ENCODE data around the gene FNDC4. TPM values are rescaled to one million over a fixed set of nuclear protein-coding genes. Genes with fewer than 3 reads are reported as not detected.
A peak's percentile ranks its signal among the peaks of the same experiment; 100 is the strongest.
"Not testable (repeated sequence)": the region's sequence is repeated elsewhere in the genome, so short reads cannot be mapped to it uniquely, and the experiment has no call there.

FNDC4 gene
- 23.9 TPM for polyA plus RNA-seq (2013, experiment 1 of 4)
- polyA plus RNA-seq (2013, experiment 2 of 4): 18.6 TPM
- polyA plus RNA-seq (2013, experiment 3 of 4): 18.2 TPM
- polyA plus RNA-seq (2013, experiment 4 of 4): 20.6 TPM

- Histone ChIP-seq H3K27me3 (ENCODE audit: control insufficient read depth, insufficient read depth, low read length, poor library complexity, severe bottlenecking) (peaks cover 62% of the 10 kb centered on the region), H3K4me1 (ENCODE audit: control insufficient read depth, insufficient read depth, low read length) (no peaks in the 10 kb centered on the region), H3K9me3 (ENCODE audit: control insufficient read depth, low read length) (no peaks in the 10 kb centered on the region), H3K36me3 (ENCODE audit: control insufficient read depth, insufficient read depth, low read length) (no peaks in the 10 kb centered on the region), H3K4me3 (ENCODE audit: insufficient read depth, low read depth, low read length) (peak within 1 kb of the TSS; percentile 66), H3K27ac (ENCODE audit: insufficient read depth, low read depth, low read length, poor library complexity, severe bottlenecking) (no peak within 1 kb of the TSS)
- 0% methylated on average over 67 to 69 of the region's 70 CpGs for WGBS, 2 experiments
These were observed at the start of gene FNDC4 for GRCh38 chr2:27494944-27495554. Gene FNDC4, minus strand, starts transcription at chr2:27495200. Its CDS starts 521 bp downstream, at chr2:27494679.

- Histone ChIP-seq H3K27me3 (ENCODE audit: control insufficient read depth, insufficient read depth, low read length, poor library complexity, severe bottlenecking) (no peaks in the 10 kb centered on the region), H3K9me3 (ENCODE audit: control insufficient read depth, low read length) (no peaks in the 10 kb centered on the region)
- 91 to 94% methylated on average over 6 of the region's 6 CpGs for WGBS, 2 experiments
These were observed 49.3 kb upstream of the FNDC4 start for GRCh38 chr2:27544143-27544821.

GRCh38 chr2:27539649-27540048 is 44.6 kb upstream of the FNDC4 start:
- not testable (repeated sequence) for H3K27me3 ChIP-seq (ENCODE audit: control insufficient read depth, insufficient read depth, low read length, poor library complexity, severe bottlenecking); H3K4me1 ChIP-seq (ENCODE audit: control insufficient read depth, insufficient read depth, low read length); H3K4me3 ChIP-seq (ENCODE audit: insufficient read depth, low read depth, low read length); H3K27ac ChIP-seq (ENCODE audit: insufficient read depth, low read depth, low read length, poor library complexity, severe bottlenecking); H3K9me3 ChIP-seq (ENCODE audit: control insufficient read depth, low read length); H3K36me3 ChIP-seq (ENCODE audit: control insufficient read depth, insufficient read depth, low read length)
- 79 to 88% methylated on average over 13 to 18 of the region's 35 CpGs for WGBS, 2 experiments

More at GRCh38 chr2:27544143-27544821, 49.3 kb upstream of the FNDC4 start:
- Histone ChIP-seq H3K36me3 (ENCODE audit: control insufficient read depth, insufficient read depth, low read length) (no peaks in the 10 kb centered on the region), H3K4me3 (ENCODE audit: insufficient read depth, low read depth, low read length) (no peak overlapping the region), H3K27ac (ENCODE audit: insufficient read depth, low read depth, low read length, poor library complexity, severe bottlenecking) (no peak overlapping the region), H3K4me1 (ENCODE audit: control insufficient read depth, insufficient read depth, low read length) (no peaks in the 10 kb centered on the region)

GRCh38 chr2:27538839-27539450 is 43.9 kb upstream of the FNDC4 start:
- WGBS, 2 experiments: 70% methylated on average over 2 of the region's 6 CpGs; no CpG with 5 or more reads in 1 of the 2 experiments
- H3K27ac ChIP-seq (ENCODE audit: insufficient read depth, low read depth, low read length, poor library complexity, severe bottlenecking); H3K4me1 ChIP-seq (ENCODE audit: control insufficient read depth, insufficient read depth, low read length); H3K9me3 ChIP-seq (ENCODE audit: control insufficient read depth, low read length); H3K36me3 ChIP-seq (ENCODE audit: control insufficient read depth, insufficient read depth, low read length); H3K27me3 ChIP-seq (ENCODE audit: control insufficient read depth, insufficient read depth, low read length, poor library complexity, severe bottlenecking); H3K4me3 ChIP-seq (ENCODE audit: insufficient read depth, low read depth, low read length): not testable (repeated sequence)

GRCh38 chr2:27537287-27537686 is 42.3 kb upstream of the FNDC4 start:
- 85% methylated on average over 4 of the region's 4 CpGs for WGBS, 2 experiments

GRCh38 chr2:27531983-27532382 is 37.0 kb upstream of the FNDC4 start:
- Histone ChIP-seq H3K4me1 (ENCODE audit: control insufficient read depth, insufficient read depth, low read length) (no peaks in the 10 kb centered on the region), H3K9me3 (ENCODE audit: control insufficient read depth, low read length) (no peaks in the 10 kb centered on the region), H3K27me3 (ENCODE audit: control insufficient read depth, insufficient read depth, low read length, poor library complexity, severe bottlenecking) (no peaks in the 10 kb centered on the region), H3K4me3 (ENCODE audit: insufficient read depth, low read depth, low read length) (no peak overlapping the region), H3K27ac (ENCODE audit: insufficient read depth, low read depth, low read length, poor library complexity, severe bottlenecking) (no peak overlapping the region), H3K36me3 (ENCODE audit: control insufficient read depth, insufficient read depth, low read length) (no peaks in the 10 kb centered on the region)
- 90 to 95% methylated on average over 2 of the region's 2 CpGs for WGBS, 2 experiments

More at GRCh38 chr2:27537287-27537686, 42.3 kb upstream of the FNDC4 start:
- Histone ChIP-seq H3K9me3 (ENCODE audit: control insufficient read depth, low read length) (no peaks in the 10 kb centered on the region), H3K4me3 (ENCODE audit: insufficient read depth, low read depth, low read length) (no peak overlapping the region), H3K27me3 (ENCODE audit: control insufficient read depth, insufficient read depth, low read length, poor library complexity, severe bottlenecking) (no peaks in the 10 kb centered on the region), H3K36me3 (ENCODE audit: control insufficient read depth, insufficient read depth, low read length) (no peaks in the 10 kb centered on the region), H3K4me1 (ENCODE audit: control insufficient read depth, insufficient read depth, low read length) (no peaks in the 10 kb centered on the region), H3K27ac (ENCODE audit: insufficient read depth, low read depth, low read length, poor library complexity, severe bottlenecking) (no peak overlapping the region)

GRCh38 chr2:27527182-27527581 is 32.2 kb upstream of the FNDC4 start:
- no peaks in the 10 kb centered on the region for H3K4me1 ChIP-seq (ENCODE audit: control insufficient read depth, insufficient read depth, low read length)

GRCh38 chr2:27522400-27522945 is 27.5 kb upstream of the FNDC4 start:
- 95% methylated on average over 7 of the region's 7 CpGs for WGBS, 2 experiments
- Histone ChIP-seq H3K36me3 (ENCODE audit: control insufficient read depth, insufficient read depth, low read length) (no peaks in the 10 kb centered on the region), H3K4me3 (ENCODE audit: insufficient read depth, low read depth, low read length) (no peak overlapping the region), H3K9me3 (ENCODE audit: control insufficient read depth, low read length) (no peaks in the 10 kb centered on the region), H3K27ac (ENCODE audit: insufficient read depth, low read depth, low read length, poor library complexity, severe bottlenecking) (no peak overlapping the region), H3K27me3 (ENCODE audit: control insufficient read depth, insufficient read depth, low read length, poor library complexity, severe bottlenecking) (no peaks in the 10 kb centered on the region), H3K4me1 (ENCODE audit: control insufficient read depth, insufficient read depth, low read length) (no peaks in the 10 kb centered on the region)

More at GRCh38 chr2:27527182-27527581, 32.2 kb upstream of the FNDC4 start:
- 65 to 78% methylated on average over 2 to 3 of the region's 3 CpGs for WGBS, 2 experiments
- H3K36me3 ChIP-seq (ENCODE audit: control insufficient read depth, insufficient read depth, low read length): no peaks in the 10 kb centered on the region
- H3K27me3 ChIP-seq (ENCODE audit: control insufficient read depth, insufficient read depth, low read length, poor library complexity, severe bottlenecking): no peaks in the 10 kb centered on the region
- H3K9me3 ChIP-seq (ENCODE audit: control insufficient read depth, low read length): no peaks in the 10 kb centered on the region
- H3K27ac ChIP-seq (ENCODE audit: insufficient read depth, low read depth, low read length, poor library complexity, severe bottlenecking): no peak overlapping the region
- H3K4me3 ChIP-seq (ENCODE audit: insufficient read depth, low read depth, low read length): no peak overlapping the region

GRCh38 chr2:27520316-27520715 is 25.3 kb upstream of the FNDC4 start:
- no peaks in the 10 kb centered on the region for H3K36me3 ChIP-seq (ENCODE audit: control insufficient read depth, insufficient read depth, low read length)
- no peak overlapping the region for H3K27ac ChIP-seq (ENCODE audit: insufficient read depth, low read depth, low read length, poor library complexity, severe bottlenecking)
- 95 to 98% methylated on average over 2 of the region's 2 CpGs for WGBS, 2 experiments

GRCh38 chr2:27518782-27519113 is 23.7 kb upstream of the FNDC4 start:
- Histone ChIP-seq H3K4me1 (ENCODE audit: control insufficient read depth, insufficient read depth, low read length) (no peaks in the 10 kb centered on the region), H3K36me3 (ENCODE audit: control insufficient read depth, insufficient read depth, low read length) (no peaks in the 10 kb centered on the region), H3K4me3 (ENCODE audit: insufficient read depth, low read depth, low read length) (no peak overlapping the region), H3K9me3 (ENCODE audit: control insufficient read depth, low read length) (no peaks in the 10 kb centered on the region), H3K27me3 (ENCODE audit: control insufficient read depth, insufficient read depth, low read length, poor library complexity, severe bottlenecking) (no peaks in the 10 kb centered on the region), H3K27ac (ENCODE audit: insufficient read depth, low read depth, low read length, poor library complexity, severe bottlenecking) (no peak overlapping the region)
- WGBS, 2 experiments: 94% methylated on average over 4 of the region's 4 CpGs

More at GRCh38 chr2:27520316-27520715, 25.3 kb upstream of the FNDC4 start:
- no peaks in the 10 kb centered on the region for H3K27me3 ChIP-seq (ENCODE audit: control insufficient read depth, insufficient read depth, low read length, poor library complexity, severe bottlenecking)
- H3K4me1 ChIP-seq (ENCODE audit: control insufficient read depth, insufficient read depth, low read length): no peaks in the 10 kb centered on the region
- H3K4me3 ChIP-seq (ENCODE audit: insufficient read depth, low read depth, low read length): no peak overlapping the region
- H3K9me3 ChIP-seq (ENCODE audit: control insufficient read depth, low read length): no peaks in the 10 kb centered on the region

Measured in ectodermal cell (in vitro differentiated cells).